IMR-90 (cell line): ENCODE results near the gene NANOS3. TPM values are rescaled to one million over a fixed set of nuclear protein-coding genes. Genes with fewer than 3 reads are reported as not detected.

ENCODE experiments used
- ATAC-seq: fragments of 200-7000 bp; cut with Tn5 transposase; 2 replicates; pipeline ENCODE4 v1.9.1; 2020; ENCODE audit warnings: low read depth, mild to moderate bottlenecking, moderate library complexity
- BruUV-seq: library from RNA; stranded (reverse); fragments of 400-500 nt; replicated peaks from 2 replicates; lab custom pipeline; 2021; lab: Mats Ljungman, UMichigan
- CTCF ChIA-PET: fragments of 300-600 bp; formaldehyde crosslinking; extraction: SDS; loops from one replicate; lab custom pipeline; 2021; ENCODE audit warnings: antibody characterized with exemption; lab: Yijun Ruan, JAX
- POLR2A ChIA-PET: fragments of 300-600 bp; sonication (Branson Sonifier 250); formaldehyde crosslinking; loops from one replicate; lab custom pipeline; 2022; ENCODE audit warnings: antibody characterized with exemption; ENCODE audit not compliant: unreplicated experiment; lab: Charles Lee
- DNase-seq: peaks from one replicate; pipeline ENCODE4 v3.0.0; 2013
- H2AFZ ChIP-seq: replicated peaks from 2 replicates; pipeline ENCODE3; 2013; ENCODE audit warnings: low read length, mild to moderate bottlenecking; ENCODE audit not compliant: poor library complexity
- H2AK5ac ChIP-seq: 2 replicates; pipeline ENCODE4 v1.6.1; 2013; ENCODE audit warnings: low read depth, low read length, inconsistent platforms
- H2AK9ac ChIP-seq: replicated peaks from 2 replicates; pipeline ENCODE3; 2013; ENCODE audit warnings: mild to moderate bottlenecking, low read depth, low read length, moderate library complexity; ENCODE audit not compliant: poor library complexity
- H2BK120ac ChIP-seq: 2 replicates; pipeline ENCODE4 v1.6.1; 2013; ENCODE audit warnings: low read depth, low read length, inconsistent platforms
- H2BK15ac ChIP-seq: 3 replicates; pipeline ENCODE4 v1.6.1; 2013; ENCODE audit warnings: low read depth, low read length, inconsistent platforms
- H2BK20ac ChIP-seq: 2 replicates; pipeline ENCODE4 v1.6.1; 2013; ENCODE audit warnings: low read depth, mild to moderate bottlenecking, inconsistent platforms, low read length, moderate library complexity
- H2BK5ac ChIP-seq: 2 replicates; pipeline ENCODE4 v1.6.1; 2013; ENCODE audit warnings: mild to moderate bottlenecking, low read depth, low read length, inconsistent platforms; ENCODE audit not compliant: poor library complexity, severe bottlenecking
- H3K14ac ChIP-seq: replicated peaks from 2 replicates; pipeline ENCODE4 v1.6.1; 2013; ENCODE audit warnings: low read depth, low read length, inconsistent platforms
- H3K18ac ChIP-seq: 2 replicates; pipeline ENCODE4 v1.6.1; 2013; ENCODE audit warnings: low read depth, low read length, control low read depth
- H3K23ac ChIP-seq: 2 replicates; pipeline ENCODE4 v1.6.1; 2013; ENCODE audit warnings: low read depth, low read length, inconsistent platforms
- H3K27ac ChIP-seq: 2 replicates; pipeline ENCODE4 v1.5.1; 2013; ENCODE audit warnings: mild to moderate bottlenecking, control low read depth, low read length; ENCODE audit not compliant: insufficient read depth
- H3K27me3 ChIP-seq: 2 replicates; pipeline ENCODE4 v1.6.1; 2013; ENCODE audit warnings: low read length; ENCODE audit not compliant: control insufficient read depth, insufficient read depth
- H3K36me3 ChIP-seq: 2 replicates; pipeline ENCODE4 v1.6.1; 2013; ENCODE audit warnings: low read length, mixed read lengths; ENCODE audit not compliant: control insufficient read depth, insufficient read depth
- H3K4ac ChIP-seq: 2 replicates; pipeline ENCODE4 v1.6.1; 2013; ENCODE audit warnings: low read depth, low read length, inconsistent platforms
- H3K4me1 ChIP-seq: 2 replicates; pipeline ENCODE4 v1.6.1; 2013; ENCODE audit warnings: low read length, mixed read lengths; ENCODE audit not compliant: control insufficient read depth, insufficient read depth
- H3K4me2 ChIP-seq: 2 replicates; pipeline ENCODE4 v1.6.1; 2013; ENCODE audit warnings: low read depth, mild to moderate bottlenecking, control low read depth, low read length, moderate library complexity
- H3K4me3 ChIP-seq: 2 replicates; pipeline ENCODE4 v1.5.1; 2013; ENCODE audit warnings: low read depth, mild to moderate bottlenecking, control low read depth, low read length, moderate library complexity; ENCODE audit not compliant: insufficient read depth
- H3K56ac ChIP-seq: 2 replicates; pipeline ENCODE4 v1.6.1; 2013; ENCODE audit warnings: low read length, inconsistent platforms; ENCODE audit not compliant: insufficient read depth; ENCODE audit errors: extremely low read depth
- H3K79me1 ChIP-seq, 2 experiments: 2 replicates each; pipeline ENCODE4 v1.6.1; 2013; ENCODE audit warnings: low read length in 2 of 2, inconsistent platforms in 1 of 2, low read depth in 1 of 2
- H3K9ac ChIP-seq: 2 replicates; pipeline ENCODE4 v1.6.1; 2013; ENCODE audit warnings: low read depth, low read length, control low read depth
- H3K9me1 ChIP-seq: 2 replicates; pipeline ENCODE4 v1.6.1; 2013; ENCODE audit warnings: low read length, inconsistent platforms; ENCODE audit not compliant: insufficient read depth
- H3K9me3 ChIP-seq: 2 replicates; pipeline ENCODE4 v1.6.1; 2013; ENCODE audit warnings: low read length; ENCODE audit not compliant: control insufficient read depth, insufficient read depth
- H4K20me1 ChIP-seq: 2 replicates; pipeline ENCODE4 v1.6.1; 2013; ENCODE audit warnings: low read length, inconsistent platforms; ENCODE audit not compliant: insufficient read depth
- H4K5ac ChIP-seq: 2 replicates; pipeline ENCODE4 v1.6.1; 2013; ENCODE audit warnings: mild to moderate bottlenecking, low read depth, low read length, control low read depth
- H4K8ac ChIP-seq, 2 experiments: 2 replicates each; pipeline ENCODE4 v1.6.1; 2013; ENCODE audit warnings: low read depth in 2 of 2, low read length in 2 of 2, control low read depth in 1 of 2, inconsistent platforms in 1 of 2
- H4K91ac ChIP-seq: 2 replicates; pipeline ENCODE4 v1.6.1; 2013; ENCODE audit warnings: low read depth, low read length, inconsistent platforms; ENCODE audit not compliant: insufficient read depth
- BHLHE40 ChIP-seq: fragments of 150-350 bp; IDR thresholded peaks from 2 replicates; pipeline ENCODE4 v1.6.1; 2016; ENCODE audit warnings: mild to moderate bottlenecking, low read depth, low read length
- CEBPB ChIP-seq: IDR thresholded peaks from 2 replicates; pipeline ENCODE4 v1.6.1; 2012; ENCODE audit warnings: low read depth, low read length, improper control_type of control experiment
- CHD1 ChIP-seq: IDR thresholded peaks from 2 replicates; pipeline ENCODE4 v1.6.1; 2012; ENCODE audit warnings: low read depth, low read length, improper control_type of control experiment
- CTCF ChIP-seq: conservative IDR thresholded peaks from 2 replicates; pipeline ENCODE4 v1.5.1; 2012; ENCODE audit warnings: mild to moderate bottlenecking, low read depth, low read length, improper control_type of control experiment
- ELK1 ChIP-seq: fragments of 150-350 bp; IDR thresholded peaks from 2 replicates; pipeline ENCODE4 v1.6.1; 2016; ENCODE audit warnings: low read depth, mild to moderate bottlenecking, low read length, moderate library complexity, borderline replicate concordance
- FOS ChIP-seq: fragments of 150-350 bp; IDR thresholded peaks from 2 replicates; pipeline ENCODE4 v1.6.1; 2016; ENCODE audit warnings: low read depth, low read length
- MAFK ChIP-seq: IDR thresholded peaks from 2 replicates; pipeline ENCODE4 v1.6.1; 2012; ENCODE audit warnings: low read depth, low read length, improper control_type of control experiment
- MAZ ChIP-seq: IDR thresholded peaks from 2 replicates; pipeline ENCODE4 v1.6.1; 2012; ENCODE audit warnings: low read depth, mild to moderate bottlenecking, low read length, improper control_type of control experiment, moderate library complexity, borderline replicate concordance
- POLR2A ChIP-seq: IDR thresholded peaks from 2 replicates; pipeline ENCODE4 v1.6.1; 2012; ENCODE audit warnings: mild to moderate bottlenecking, low read depth, low read length
- RAD21 ChIP-seq: IDR thresholded peaks from 2 replicates; pipeline ENCODE4 v1.6.1; 2012; ENCODE audit warnings: low read length, improper control_type of control experiment
- RFX5 ChIP-seq: IDR thresholded peaks from 2 replicates; pipeline ENCODE4 v1.8.0; 2012; ENCODE audit warnings: low read depth, mild to moderate bottlenecking, low read length, moderate library complexity
- SMC3 ChIP-seq: fragments of 150-350 bp; IDR thresholded peaks from 2 replicates; pipeline ENCODE4 v1.6.1; 2016; ENCODE audit warnings: low read depth, mild to moderate bottlenecking, antibody characterized with exemption, low read length, moderate library complexity
- USF2 ChIP-seq: fragments of 150-350 bp; IDR thresholded peaks from 2 replicates; pipeline ENCODE4 v1.6.1; 2017; ENCODE audit warnings: mild to moderate bottlenecking, antibody characterized with exemption, low read length, low read depth
- WGBS, 2 experiments: methylation state at CpG; one replicate each; pipeline versions ENCODE4 v1.1.5 to v1.1.7; 2013; ENCODE audit warnings: missing lambda C conversion rate in 2 of 2; ENCODE audit not compliant: insufficient read length in 1 of 2; ENCODE audit errors: extremely low coverage in 2 of 2; 5-methylcytosine and 5-hydroxymethylcytosine counted together
- dilution Hi-C: fragments of 300-500 bp; cut with HindIII; formaldehyde crosslinking; loops from one replicate; pipeline ENCODE4 v1.14.3; 2018; ENCODE audit warnings: low sequenced_read_pairs; ENCODE audit not compliant: unreplicated experiment
- in situ Hi-C: fragments of 300-500 bp; cut with MboI; formaldehyde crosslinking; loops from 3 replicates; pipeline ENCODE4 v1.14.3; 2019; ENCODE audit warnings: low sequenced_read_pairs, inconsistent platforms, mixed read lengths
- intact Hi-C: fragments of 100-400 bp; cut with micrococcal nuclease; formaldehyde crosslinking; loops from 2 replicates; pipeline ENCODE4 v1.10.0; 2022
- polyA plus RNA-seq, 3 experiments: library from polyadenylated mRNA; depleted of rRNA; stranded (reverse); fragments of >200 nt; gene quantifications; 2 replicates each; pipeline ENCODE4 v1.2.3, GENCODE V29; 2012; ENCODE audit warnings: low replicate concordance in 1 of 3
- total RNA-seq: library from RNA; depleted of rRNA; stranded (reverse); fragments of >200 nt; gene quantifications from 2 replicates; pipeline ENCODE4 v1.2.3, GENCODE V29; 2012

Gene NANOS3
- total and polyA plus RNA-seq, 2 of the 4 experiments (the other 2 are of a cell fraction) = 0.63 TPM; not detected in 1

- in situ Hi-C loops = loop anchor here (25.0 kb wide), 1 partner anchor 569 kb away; no protein-coding TSS in a partner anchor
These were observed 20.4 kb upstream of the NANOS3 start for GRCh38 chr19:13856497-13856896.

More at GRCh38 chr19:13856497-13856896, 20.4 kb upstream of the NANOS3 start:
- Histone ChIP-seq H3K4ac (peak overlapping the region; percentile 77), H2BK15ac (peak overlapping the region; percentile 97; the same call in 2 of the 3 replicates), H4K8ac (0 out of 4 replicates have a peak overlapping the region, but pooled peaks of 1 of the 2 experiments have one; percentile 79), H2BK120ac (peak overlapping the region; percentile 73), H3K79me1 (peaks cover 9 to 45% of the 10 kb centered on the region in 2 experiments; a peak in 2 of 4 replicates), H3K4me2 (no peak overlapping the region), H3K18ac (peak overlapping the region; percentile 64; the same call in 1 of the 2 replicates), H3K56ac (no peak overlapping the region), H2BK5ac (no peak overlapping the region), H3K9me1 (peaks cover 12% of the 10 kb centered on the region), H3K23ac (no peak overlapping the region; the same call in 1 of the 2 replicates), H3K9ac (no peak overlapping the region), H2AFZ (peak overlapping the region; percentile 40), H4K91ac (peak overlapping the region; percentile 62), H3K14ac (no peak overlapping the region; the same call in 1 of the 2 replicates), H2AK5ac (peak overlapping the region; percentile 91), H3K9me3 (no peaks in the 10 kb centered on the region), H4K20me1 (no peaks in the 10 kb centered on the region), H3K36me3 (no peaks in the 10 kb centered on the region), H3K4me3 (no peak overlapping the region), H3K27me3 (no peaks in the 10 kb centered on the region), H4K5ac (peak overlapping the region; percentile 90; the same call in 1 of the 2 replicates), H3K4me1 (peaks cover 12% of the 10 kb centered on the region), H2AK9ac (no peak overlapping the region), H2BK20ac (peak overlapping the region; percentile 90), H3K27ac (no peak overlapping the region)
- TF ChIP-seq RAD21 (no peak), FOS (no peak), MAZ (no peak), BHLHE40 (no peak), ELK1 (no peak), CHD1 (no peak), CTCF (no peak), MAFK (no peak), POLR2A (no peak), SMC3 (no peak), USF2 (no peak), RFX5 (no peak), CEBPB (no peak)
- DNase-seq = no peak
- dilution Hi-C loops (no loop called here), intact Hi-C loops (no loop called here)
- BruUV-seq = no TSS peak
- CTCF ChIA-PET = no interaction called here
- WGBS, 2 experiments = 60% methylated on average over 1 of the region's 2 CpGs; no CpG with 5 or more reads in 1 of the 2 experiments
- ATAC-seq = no peak
- POLR2A ChIA-PET = no interaction called here
